ENCODE measurements around the gene PLCB4.
A peak's percentile ranks its signal among the peaks of the same experiment; 100 is the strongest.

Gene PLCB4

GRCh38 chr20:9454791-9455190, 385.9 kb downstream of the PLCB4 start:
- H3K27me3 ChIP-seq (ENCODE audit: control insufficient read depth in 3 of 3, insufficient read depth in 3 of 3, low read depth in 1 of 3, low read length in 3 of 3), result no peaks in the 10 kb centered on the region

GRCh38 chr20:9457136-9457535, 388.2 kb downstream of the PLCB4 start:
- Histone ChIP-seq H4K8ac (ENCODE audit: low read depth, low read length) (no peak overlapping the region), H3K23ac (ENCODE audit: low read depth, low read length, poor library complexity) (no peak overlapping the region), H2BK5ac (ENCODE audit: low read length) (no peak overlapping the region), H3K27ac (replicated peaks; ENCODE audit: low read length) (no peak overlapping the region), H3K4ac (ENCODE audit: low read length) (no peak overlapping the region), H3K14ac (ENCODE audit: low read length) (no peak overlapping the region), H3K4me1 (ENCODE audit: control insufficient read depth in 2 of 2, insufficient read depth in 1 of 2, low read depth in 1 of 2, low read length in 2 of 2) (no peaks in the 10 kb centered on the region), H2AFZ (ENCODE audit: low read length) (no peak overlapping the region), H2BK120ac (ENCODE audit: low read depth, low read length) (no peak overlapping the region), H3K9me3 (replicated peaks in 1 of 2; ENCODE audit: control insufficient read depth in 2 of 2, insufficient read depth in 1 of 2, low read depth in 1 of 2, low read length in 2 of 2) (peaks cover 0 to 1% of the 10 kb centered on the region in 2 donors), H2AK5ac (ENCODE audit: low read depth, low read length) (no peak overlapping the region), H3K4me3 (ENCODE audit: low read length in 2 of 2) (no peak overlapping the region), H3K36me3 (replicated peaks in 1 of 2; ENCODE audit: control insufficient read depth in 2 of 2, insufficient read depth in 2 of 2, low read length in 2 of 2) (peaks cover 3 to 4% of the 10 kb centered on the region in 2 donors), H3K18ac (ENCODE audit: low read length) (no peak overlapping the region), H4K91ac (ENCODE audit: low read depth, low read length, poor library complexity) (no peak overlapping the region), H3K27me3 (ENCODE audit: control insufficient read depth in 3 of 3, insufficient read depth in 3 of 3, low read depth in 1 of 3, low read length in 3 of 3) (no peaks in the 10 kb centered on the region), H3K4me2 (ENCODE audit: insufficient read depth, low read length, poor library complexity, severe bottlenecking) (no peak overlapping the region), H2BK12ac (ENCODE audit: low read length) (no peak overlapping the region), H3K79me1 (ENCODE audit: low read depth, low read length) (no peaks in the 10 kb centered on the region), H2BK15ac (ENCODE audit: low read length) (no peak overlapping the region), H3K9ac (ENCODE audit: low read depth, low read length, poor library complexity) (no peak overlapping the region)
- WGBS, 2 donors (ENCODE audit: extremely low coverage in 2 of 2, insufficient read length in 2 of 2, insufficient replicate concordance in 1 of 2), result no CpG with 5 or more reads among the region's 2 CpGs
- no peak for DNase-seq (ENCODE audit: low spot score)

More at GRCh38 chr20:9454791-9455190, 385.9 kb downstream of the PLCB4 start:
- no peak overlapping the region for H2AFZ ChIP-seq (ENCODE audit: low read length)
- H4K91ac ChIP-seq (ENCODE audit: low read depth, low read length, poor library complexity), result no peak overlapping the region
- H3K23ac ChIP-seq (ENCODE audit: low read depth, low read length, poor library complexity), result no peak overlapping the region
- no peak overlapping the region for H4K8ac ChIP-seq (ENCODE audit: low read depth, low read length)
- H3K4me3 ChIP-seq (ENCODE audit: low read length in 2 of 2), result no peak overlapping the region
- no peaks in the 10 kb centered on the region for H3K79me1 ChIP-seq (ENCODE audit: low read depth, low read length)
- no peak overlapping the region for H3K18ac ChIP-seq (ENCODE audit: low read length)
- no peak overlapping the region for H3K4me2 ChIP-seq (ENCODE audit: insufficient read depth, low read length, poor library complexity, severe bottlenecking)
- no peak overlapping the region for H2BK5ac ChIP-seq (ENCODE audit: low read length)
- H3K9ac ChIP-seq (ENCODE audit: low read depth, low read length, poor library complexity), result no peak overlapping the region
- H3K9me3 ChIP-seq (replicated peaks in 1 of 2; ENCODE audit: control insufficient read depth in 2 of 2, insufficient read depth in 1 of 2, low read depth in 1 of 2, low read length in 2 of 2), result no peaks in the 10 kb centered on the region
- H3K27ac ChIP-seq (replicated peaks; ENCODE audit: low read length), result no peak overlapping the region
- no peak overlapping the region for H2BK15ac ChIP-seq (ENCODE audit: low read length)
- H3K4me1 ChIP-seq (ENCODE audit: control insufficient read depth in 2 of 2, insufficient read depth in 1 of 2, low read depth in 1 of 2, low read length in 2 of 2), result no peaks in the 10 kb centered on the region
- H3K4ac ChIP-seq (ENCODE audit: low read length), result no peak overlapping the region
- no peak overlapping the region for H2BK12ac ChIP-seq (ENCODE audit: low read length)
- peaks cover 2 to 3% of the 10 kb centered on the region in 2 donors for H3K36me3 ChIP-seq (replicated peaks in 1 of 2; ENCODE audit: control insufficient read depth in 2 of 2, insufficient read depth in 2 of 2, low read length in 2 of 2)
- H2BK120ac ChIP-seq (ENCODE audit: low read depth, low read length), result no peak overlapping the region
- no peak overlapping the region for H2AK5ac ChIP-seq (ENCODE audit: low read depth, low read length)
- no peak for DNase-seq (ENCODE audit: low spot score)
- no CpG with 5 or more reads among the region's 2 CpGs for WGBS, 2 donors (ENCODE audit: extremely low coverage in 2 of 2, insufficient read length in 2 of 2, insufficient replicate concordance in 1 of 2)
- no peak overlapping the region for H3K14ac ChIP-seq (ENCODE audit: low read length)

GRCh38 chr20:9458138-9458796, 389.4 kb downstream of the PLCB4 start:
- no CpG with 5 or more reads among the region's 1 CpG for WGBS, 2 donors (ENCODE audit: extremely low coverage in 2 of 2, insufficient read length in 2 of 2, insufficient replicate concordance in 1 of 2)
- Histone ChIP-seq H2BK120ac (ENCODE audit: low read depth, low read length) (no peak overlapping the region), H3K27me3 (ENCODE audit: control insufficient read depth in 3 of 3, insufficient read depth in 3 of 3, low read depth in 1 of 3, low read length in 3 of 3) (no peaks in the 10 kb centered on the region)

GRCh38 chr20:9460518-9460917, 391.6 kb downstream of the PLCB4 start:
- Histone ChIP-seq H3K9me3 (replicated peaks in 1 of 2; ENCODE audit: control insufficient read depth in 2 of 2, insufficient read depth in 1 of 2, low read depth in 1 of 2, low read length in 2 of 2) (peaks cover 0 to 1% of the 10 kb centered on the region in 2 donors), H3K27ac (replicated peaks; ENCODE audit: low read length) (no peak overlapping the region), H3K9ac (ENCODE audit: low read depth, low read length, poor library complexity) (no peak overlapping the region), H4K91ac (ENCODE audit: low read depth, low read length, poor library complexity) (no peak overlapping the region), H3K4me2 (ENCODE audit: insufficient read depth, low read length, poor library complexity, severe bottlenecking) (no peak overlapping the region), H3K14ac (ENCODE audit: low read length) (no peak overlapping the region), H3K4me1 (ENCODE audit: control insufficient read depth in 2 of 2, insufficient read depth in 1 of 2, low read depth in 1 of 2, low read length in 2 of 2) (no peaks in the 10 kb centered on the region), H3K79me1 (ENCODE audit: low read depth, low read length) (no peaks in the 10 kb centered on the region), H2AK5ac (ENCODE audit: low read depth, low read length) (no peak overlapping the region), H2BK12ac (ENCODE audit: low read length) (no peak overlapping the region), H3K4me3 (ENCODE audit: low read length in 2 of 2) (no peak overlapping the region), H3K18ac (ENCODE audit: low read length) (no peak overlapping the region), H2AFZ (ENCODE audit: low read length) (no peak overlapping the region), H3K4ac (ENCODE audit: low read length) (no peak overlapping the region), H2BK15ac (ENCODE audit: low read length) (no peak overlapping the region), H2BK5ac (ENCODE audit: low read length) (no peak overlapping the region), H3K36me3 (replicated peaks in 1 of 2; ENCODE audit: control insufficient read depth in 2 of 2, insufficient read depth in 2 of 2, low read length in 2 of 2) (peaks cover 3 to 4% of the 10 kb centered on the region in 2 donors), H3K27me3 (ENCODE audit: control insufficient read depth in 3 of 3, insufficient read depth in 3 of 3, low read depth in 1 of 3, low read length in 3 of 3) (no peaks in the 10 kb centered on the region), H4K8ac (ENCODE audit: low read depth, low read length) (no peak overlapping the region), H2BK120ac (ENCODE audit: low read depth, low read length) (no peak overlapping the region), H3K23ac (ENCODE audit: low read depth, low read length, poor library complexity) (no peak overlapping the region)
- no peak for DNase-seq (ENCODE audit: low spot score)
- no CpG with 5 or more reads among the region's 2 CpGs for WGBS, 2 donors (ENCODE audit: extremely low coverage in 2 of 2, insufficient read length in 2 of 2, insufficient replicate concordance in 1 of 2)

More at GRCh38 chr20:9458138-9458796, 389.4 kb downstream of the PLCB4 start:
- no peak overlapping the region for H4K91ac ChIP-seq (ENCODE audit: low read depth, low read length, poor library complexity)
- no peak overlapping the region for H3K14ac ChIP-seq (ENCODE audit: low read length)
- H2AFZ ChIP-seq (ENCODE audit: low read length), result no peak overlapping the region
- DNase-seq (ENCODE audit: low spot score), result no peak
- no peak overlapping the region for H2BK5ac ChIP-seq (ENCODE audit: low read length)
- H3K9ac ChIP-seq (ENCODE audit: low read depth, low read length, poor library complexity), result no peak overlapping the region
- peak overlapping the region in 1 of 2 donors; percentile 12 for H3K4me3 ChIP-seq (ENCODE audit: low read length in 2 of 2)
- H3K4me1 ChIP-seq (ENCODE audit: control insufficient read depth in 2 of 2, insufficient read depth in 1 of 2, low read depth in 1 of 2, low read length in 2 of 2), result no peaks in the 10 kb centered on the region
- H2AK5ac ChIP-seq (ENCODE audit: low read depth, low read length), result no peak overlapping the region
- H3K27ac ChIP-seq (replicated peaks; ENCODE audit: low read length), result no peak overlapping the region
- H3K79me1 ChIP-seq (ENCODE audit: low read depth, low read length), result no peaks in the 10 kb centered on the region
- H4K8ac ChIP-seq (ENCODE audit: low read depth, low read length), result no peak overlapping the region
- no peak overlapping the region for H3K4me2 ChIP-seq (ENCODE audit: insufficient read depth, low read length, poor library complexity, severe bottlenecking)
- H3K4ac ChIP-seq (ENCODE audit: low read length), result no peak overlapping the region
- no peak overlapping the region for H3K18ac ChIP-seq (ENCODE audit: low read length)
- no peak overlapping the region for H2BK12ac ChIP-seq (ENCODE audit: low read length)
- H3K9me3 ChIP-seq (replicated peaks in 1 of 2; ENCODE audit: control insufficient read depth in 2 of 2, insufficient read depth in 1 of 2, low read depth in 1 of 2, low read length in 2 of 2), result peaks cover 0 to 1% of the 10 kb centered on the region in 2 donors
- H3K23ac ChIP-seq (ENCODE audit: low read depth, low read length, poor library complexity), result no peak overlapping the region
- no peak overlapping the region for H2BK15ac ChIP-seq (ENCODE audit: low read length)
- H3K36me3 ChIP-seq (replicated peaks in 1 of 2; ENCODE audit: control insufficient read depth in 2 of 2, insufficient read depth in 2 of 2, low read length in 2 of 2), result peaks cover 3 to 4% of the 10 kb centered on the region in 2 donors
